LNCaP clone FGC (cell line): ENCODE measurements around the gene PAPOLA.

Experiments
- DNase-seq: peaks from one replicate; pipeline ENCODE4 v3.0.0-alpha.2; 2011; ENCODE audit warnings: low read depth
- H3K4me3 ChIP-seq: 2 replicates; pipeline ENCODE4 v1.5.1; 2011; ENCODE audit warnings: mild to moderate bottlenecking, low read depth, low read length, control low read depth
- TF ChIP-seq, protein P1 (sequence below): IDR thresholded peaks from 2 replicates; pipeline ENCODE4 v1.5.1; 2012; ENCODE audit warnings: mild to moderate bottlenecking; ENCODE audit not compliant: control insufficient read depth, insufficient read depth; ENCODE audit errors: extremely low read depth

Gene PAPOLA

DNA sequence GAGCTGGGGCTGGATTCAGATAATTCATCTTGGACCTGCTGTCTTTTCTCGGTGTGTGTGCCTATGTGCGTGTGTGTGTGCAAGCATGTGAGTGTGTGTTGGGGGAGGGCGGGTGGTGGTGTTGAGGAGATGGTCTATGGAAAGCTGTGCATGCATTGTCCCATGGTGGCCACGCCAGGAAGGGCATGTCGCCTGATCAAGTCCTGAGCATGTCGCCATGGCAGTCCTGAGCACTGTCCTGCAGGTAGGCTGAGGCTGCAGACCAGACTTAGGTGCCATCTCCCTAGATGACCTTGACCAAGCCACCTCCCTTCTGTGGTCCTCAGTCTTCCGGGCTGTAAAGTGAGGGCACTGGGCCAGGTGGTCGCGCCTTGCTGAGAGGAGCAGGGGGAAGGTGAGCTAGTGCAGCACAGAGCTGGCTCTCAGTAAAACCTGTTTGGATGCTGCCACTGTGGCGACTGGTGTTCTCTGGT is 81.4 kb downstream of the PAPOLA start:
- no peak for DNase-seq
- H3K4me3 ChIP-seq: no peak overlapping the region
- TF ChIP-seq, protein P1, sequence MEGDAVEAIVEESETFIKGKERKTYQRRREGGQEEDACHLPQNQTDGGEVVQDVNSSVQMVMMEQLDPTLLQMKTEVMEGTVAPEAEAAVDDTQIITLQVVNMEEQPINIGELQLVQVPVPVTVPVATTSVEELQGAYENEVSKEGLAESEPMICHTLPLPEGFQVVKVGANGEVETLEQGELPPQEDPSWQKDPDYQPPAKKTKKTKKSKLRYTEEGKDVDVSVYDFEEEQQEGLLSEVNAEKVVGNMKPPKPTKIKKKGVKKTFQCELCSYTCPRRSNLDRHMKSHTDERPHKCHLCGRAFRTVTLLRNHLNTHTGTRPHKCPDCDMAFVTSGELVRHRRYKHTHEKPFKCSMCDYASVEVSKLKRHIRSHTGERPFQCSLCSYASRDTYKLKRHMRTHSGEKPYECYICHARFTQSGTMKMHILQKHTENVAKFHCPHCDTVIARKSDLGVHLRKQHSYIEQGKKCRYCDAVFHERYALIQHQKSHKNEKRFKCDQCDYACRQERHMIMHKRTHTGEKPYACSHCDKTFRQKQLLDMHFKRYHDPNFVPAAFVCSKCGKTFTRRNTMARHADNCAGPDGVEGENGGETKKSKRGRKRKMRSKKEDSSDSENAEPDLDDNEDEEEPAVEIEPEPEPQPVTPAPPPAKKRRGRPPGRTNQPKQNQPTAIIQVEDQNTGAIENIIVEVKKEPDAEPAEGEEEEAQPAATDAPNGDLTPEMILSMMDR: no peak

GRCh38 chr14:96584199-96584906 is 82.2 kb downstream of the PAPOLA start:
- TF ChIP-seq, protein P1: peak; percentile 94
- no peak overlapping the region for H3K4me3 ChIP-seq
- DNase-seq: no peak

DNA sequence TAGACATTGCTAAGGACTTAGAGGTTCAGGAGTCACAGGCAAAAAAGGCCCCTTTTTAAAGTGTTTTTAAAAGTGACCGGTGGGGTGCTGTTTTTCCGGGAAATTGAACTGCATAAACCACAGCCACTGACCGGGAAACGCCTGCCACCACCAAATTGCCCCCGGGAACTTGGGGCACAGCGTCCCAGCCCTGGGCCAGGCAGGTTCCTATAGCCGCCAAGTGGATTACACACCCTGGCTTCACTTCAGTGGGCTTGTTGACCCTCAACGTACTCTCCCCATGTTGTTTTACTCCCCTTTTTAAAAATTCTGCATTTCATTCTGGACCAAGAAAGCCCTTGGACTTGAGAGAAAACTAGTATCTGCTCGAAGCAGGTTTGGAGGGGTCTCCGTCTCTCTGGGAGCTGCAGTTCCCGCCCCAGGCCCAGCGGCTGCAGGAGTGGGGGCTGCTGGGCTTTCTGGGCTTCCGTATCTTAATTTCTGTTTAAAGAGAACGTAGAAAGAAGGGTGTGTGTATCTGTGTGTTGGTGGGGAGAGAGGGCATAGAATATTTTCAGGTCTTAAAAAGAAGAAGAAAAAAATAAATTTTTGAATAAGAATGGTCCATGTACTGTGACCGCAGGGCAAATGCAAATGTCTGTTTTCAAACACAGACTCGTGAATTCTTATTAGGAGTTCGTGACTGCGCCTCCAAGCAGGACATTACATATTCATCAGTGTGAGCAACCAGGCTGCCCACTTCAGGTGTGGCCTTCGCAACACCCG is 82.9 kb downstream of the PAPOLA start:
- H3K4me3 ChIP-seq: no peak overlapping the region
- DNase-seq: no peak
- TF ChIP-seq, protein P1: no peak

DNA sequence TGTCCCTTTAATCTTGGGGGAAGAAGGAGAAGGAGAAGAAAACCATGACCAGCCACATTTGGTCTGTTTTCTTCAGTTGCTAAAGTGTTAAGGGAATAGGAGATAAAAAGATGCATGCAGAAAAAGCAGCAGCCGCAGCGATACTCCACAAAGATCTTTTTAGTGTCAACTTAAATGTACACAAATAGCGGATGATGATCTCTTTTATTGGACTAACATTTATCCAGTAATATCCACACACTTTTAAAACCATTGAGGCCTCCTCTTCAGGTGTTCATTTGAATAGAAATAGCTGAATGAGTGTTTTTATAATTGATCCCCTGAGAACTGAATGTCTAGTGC is 83.5 kb downstream of the PAPOLA start:
- H3K4me3 ChIP-seq: no peak overlapping the region
- TF ChIP-seq, protein P1: no peak
- no peak for DNase-seq

DNA sequence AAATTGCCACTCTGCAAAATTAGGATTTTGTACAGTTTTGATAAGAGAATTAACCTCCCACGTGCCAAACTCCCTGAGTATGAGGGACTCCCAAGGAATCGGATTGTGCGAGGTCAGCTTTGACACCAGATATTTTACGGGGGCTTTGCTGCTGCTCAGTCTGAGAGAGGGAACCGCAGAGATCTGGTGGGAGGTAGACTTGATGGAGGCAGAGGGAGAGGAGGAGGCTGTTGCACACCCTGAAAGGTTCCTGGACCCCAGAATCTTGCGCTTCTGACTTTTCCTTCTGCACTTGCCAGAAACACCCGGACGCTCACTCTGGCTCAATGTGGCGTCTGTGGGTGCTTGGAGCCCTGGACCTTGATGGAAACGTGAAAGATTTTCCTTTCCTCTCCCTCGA is 83.9 kb downstream of the PAPOLA start:
- TF ChIP-seq, protein P1: no peak
- no peak overlapping the region for H3K4me3 ChIP-seq
- DNase-seq: no peak

DNA sequence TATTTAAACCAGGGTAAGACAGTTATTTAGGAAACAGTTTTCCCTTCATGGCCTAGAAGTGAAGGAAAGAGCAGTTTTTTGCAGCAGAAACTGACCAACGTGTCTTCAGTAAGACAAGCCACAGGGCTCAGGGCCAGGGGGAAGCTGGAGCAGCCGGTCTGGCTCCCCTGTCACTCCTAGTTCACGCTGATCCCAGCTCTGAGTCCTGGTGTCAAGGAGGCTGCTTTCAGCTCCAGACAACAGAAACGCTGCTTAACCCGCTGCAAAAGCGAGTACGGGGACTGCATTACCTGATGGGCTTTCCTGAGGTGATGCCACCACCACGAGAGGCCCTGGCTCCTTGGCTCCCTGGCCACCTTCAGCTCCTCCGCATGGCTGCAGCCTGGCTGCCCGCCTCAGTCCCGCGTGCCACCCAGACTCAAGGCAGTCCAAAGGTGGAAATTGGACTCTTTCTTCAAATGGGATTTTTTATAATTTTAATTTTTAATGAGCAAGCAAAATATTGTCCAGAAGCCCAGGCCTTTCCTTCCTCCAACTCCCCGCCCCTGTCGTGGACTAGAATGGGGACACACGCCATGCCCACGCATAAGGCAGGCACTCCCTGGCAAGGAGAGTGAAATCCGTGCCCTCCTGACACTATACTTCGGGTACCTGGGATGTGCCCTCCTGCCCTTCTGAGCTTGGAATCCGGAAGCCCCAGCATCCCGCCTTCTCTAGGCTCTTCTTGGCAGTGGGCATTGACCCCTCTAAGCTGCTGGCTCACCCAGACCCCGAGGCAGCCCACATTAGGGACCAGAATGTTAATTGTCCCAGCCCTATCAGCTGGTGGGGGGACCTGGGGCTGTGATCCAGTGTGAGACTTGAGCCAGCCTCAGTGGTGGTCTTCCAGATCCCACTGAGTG is 85.0 kb downstream of the PAPOLA start:
- TF ChIP-seq, protein P1: no peak
- H3K4me3 ChIP-seq: no peak overlapping the region
- no peak for DNase-seq
